HFFc6 (cell line): ENCODE results near the gene CENATAC. TPM values are rescaled to one million over a fixed set of nuclear protein-coding genes. Genes with fewer than 3 reads are reported as not detected.
"Not testable (repeated sequence)": the region's sequence is repeated elsewhere in the genome, so short reads cannot be mapped to it uniquely, and the experiment has no call there.

Experiments
- DNase-seq: peaks from one replicate; pipeline ENCODE4 v3.0.0-alpha.2; 2018
- H3K27ac Mint-ChIP-seq: 2 replicates; pipeline ENCODE4 v1.8.0; 2020; ENCODE audit warnings: mild to moderate bottlenecking, mixed read lengths
- H3K27me3 Mint-ChIP-seq: 2 replicates; pipeline ENCODE4 v1.8.0; 2021; ENCODE audit warnings: mild to moderate bottlenecking, moderate library complexity, mixed read lengths; ENCODE audit not compliant: insufficient read depth
- H3K36me3 Mint-ChIP-seq: 2 replicates; pipeline ENCODE4 v1.8.0; 2021; ENCODE audit warnings: low read depth, mixed read lengths
- H3K4me1 Mint-ChIP-seq: 2 replicates; pipeline ENCODE4 v1.8.0; 2020; ENCODE audit warnings: low read depth, mixed read lengths
- H3K4me3 Mint-ChIP-seq: 2 replicates; pipeline ENCODE4 v1.8.0; 2020; ENCODE audit warnings: mild to moderate bottlenecking, moderate library complexity, mixed read lengths
- H3K9me3 Mint-ChIP-seq: 2 replicates; pipeline ENCODE4 v1.8.0; 2020; ENCODE audit warnings: mild to moderate bottlenecking, mixed read lengths
- total RNA-seq, 6 experiments: library from RNA; stranded (reverse); fragmentation: NEBNext Ultra II Directional; extraction: Animal tissue kit (Norgen Biotek cat#: 25700); gene quantifications; 2 replicates in 1 of 6; 3 replicates in 5 of 6; pipeline ENCODE4 v1.2.3, GENCODE V29; 2021
- TF ChIP-seq, protein P1 (sequence below): fragments of 200-600 bp; sonication (generic); IDR thresholded peaks from 2 replicates; pipeline ENCODE4 v1.5.0; 2021; ENCODE audit warnings: antibody characterized with exemption, mild to moderate bottlenecking

Gene CENATAC
- total RNA-seq, 6 experiments from 2014 or later: 15.5 to 19.1 (median 17.0) TPM

DNA sequence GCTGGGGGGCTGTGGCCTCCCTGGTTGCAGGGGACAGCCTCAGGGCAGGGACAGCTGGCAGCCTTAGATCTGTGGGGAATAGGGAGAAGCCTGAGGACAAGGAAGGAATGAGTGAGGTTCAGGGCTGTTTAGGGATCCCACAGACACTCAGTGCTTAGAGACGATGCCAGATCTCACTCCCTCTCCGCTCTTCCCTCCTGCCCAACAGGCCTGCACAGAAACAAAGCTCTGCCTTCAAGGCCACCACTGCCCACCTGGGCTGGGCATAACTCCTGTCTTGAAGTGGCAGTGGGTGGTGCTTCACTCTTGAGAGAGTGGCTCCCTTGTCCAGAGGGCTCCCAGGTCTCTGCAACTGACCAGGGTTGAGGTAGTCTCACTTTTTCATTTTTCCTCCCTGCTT, 13.1 kb upstream of the CENATAC start:
- no peak overlapping the region for H3K27ac Mint-ChIP-seq
- no peaks in the 10 kb centered on the region for H3K36me3 Mint-ChIP-seq
- peaks cover 17% of the 10 kb centered on the region for H3K27me3 Mint-ChIP-seq
- TF ChIP-seq, protein P1, sequence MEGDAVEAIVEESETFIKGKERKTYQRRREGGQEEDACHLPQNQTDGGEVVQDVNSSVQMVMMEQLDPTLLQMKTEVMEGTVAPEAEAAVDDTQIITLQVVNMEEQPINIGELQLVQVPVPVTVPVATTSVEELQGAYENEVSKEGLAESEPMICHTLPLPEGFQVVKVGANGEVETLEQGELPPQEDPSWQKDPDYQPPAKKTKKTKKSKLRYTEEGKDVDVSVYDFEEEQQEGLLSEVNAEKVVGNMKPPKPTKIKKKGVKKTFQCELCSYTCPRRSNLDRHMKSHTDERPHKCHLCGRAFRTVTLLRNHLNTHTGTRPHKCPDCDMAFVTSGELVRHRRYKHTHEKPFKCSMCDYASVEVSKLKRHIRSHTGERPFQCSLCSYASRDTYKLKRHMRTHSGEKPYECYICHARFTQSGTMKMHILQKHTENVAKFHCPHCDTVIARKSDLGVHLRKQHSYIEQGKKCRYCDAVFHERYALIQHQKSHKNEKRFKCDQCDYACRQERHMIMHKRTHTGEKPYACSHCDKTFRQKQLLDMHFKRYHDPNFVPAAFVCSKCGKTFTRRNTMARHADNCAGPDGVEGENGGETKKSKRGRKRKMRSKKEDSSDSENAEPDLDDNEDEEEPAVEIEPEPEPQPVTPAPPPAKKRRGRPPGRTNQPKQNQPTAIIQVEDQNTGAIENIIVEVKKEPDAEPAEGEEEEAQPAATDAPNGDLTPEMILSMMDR: no peak
- no peak for DNase-seq
- no peaks in the 10 kb centered on the region for H3K4me1 Mint-ChIP-seq
- no peaks in the 10 kb centered on the region for H3K9me3 Mint-ChIP-seq
- H3K4me3 Mint-ChIP-seq: no peak overlapping the region

DNA sequence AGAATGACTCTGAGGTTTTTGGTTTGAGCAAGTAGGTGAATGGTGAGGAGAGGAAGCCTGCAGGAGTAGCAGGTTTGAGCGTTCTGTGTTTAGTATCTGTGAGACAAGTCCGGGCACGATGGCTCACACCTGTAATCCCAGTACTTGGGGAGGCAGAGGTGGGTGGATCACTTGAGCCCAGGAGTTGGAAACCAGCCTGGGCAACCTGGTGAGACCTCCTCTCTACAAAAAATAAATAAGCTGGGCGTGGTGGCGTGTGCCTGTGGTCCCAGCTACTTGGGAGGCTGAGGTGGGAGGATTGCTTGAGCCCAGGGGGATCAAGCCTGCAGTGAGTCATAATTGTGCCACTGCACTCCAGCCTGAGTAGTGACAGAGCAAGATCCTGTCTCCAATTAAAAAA, 9.7 kb upstream of the CENATAC start:
- no peaks in the 10 kb centered on the region for H3K36me3 Mint-ChIP-seq
- no peaks in the 10 kb centered on the region for H3K4me1 Mint-ChIP-seq
- peaks cover 5% of the 10 kb centered on the region; the same call in 1 of the 2 replicates for H3K27me3 Mint-ChIP-seq
- H3K27ac Mint-ChIP-seq: no peak overlapping the region
- H3K4me3 Mint-ChIP-seq: no peak overlapping the region
- TF ChIP-seq, protein P1: no peak
- no peaks in the 10 kb centered on the region for H3K9me3 Mint-ChIP-seq
- DNase-seq: no peak

DNA sequence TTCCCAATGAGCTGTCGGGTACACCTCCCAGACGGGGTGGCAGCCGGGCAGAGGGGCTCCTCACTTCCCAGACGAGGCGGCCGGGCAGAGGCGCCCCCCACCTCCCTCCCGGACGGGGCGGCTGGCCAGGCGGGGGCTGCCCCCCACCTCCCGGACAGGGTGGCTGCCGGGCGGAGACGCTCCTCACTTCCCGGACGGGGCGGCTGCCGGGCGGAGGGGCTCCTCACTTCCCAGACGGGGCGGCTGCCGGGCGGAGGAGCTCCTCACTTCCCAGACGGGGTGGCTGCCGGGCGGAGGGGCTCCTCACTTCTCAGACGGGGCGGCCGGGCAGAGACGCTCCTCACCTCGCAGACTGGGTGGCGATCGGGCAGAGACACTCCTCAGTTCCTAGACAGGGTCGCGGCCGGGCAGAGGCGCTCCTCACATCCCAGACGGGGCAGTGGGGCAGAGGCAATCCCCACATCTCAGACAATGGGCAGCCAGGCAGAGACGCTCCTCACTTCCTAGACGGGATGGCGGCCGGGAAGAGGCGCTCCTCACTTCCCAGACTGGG, 6.4 kb upstream of the CENATAC start:
- H3K27ac Mint-ChIP-seq, H3K4me1 Mint-ChIP-seq, H3K4me3 Mint-ChIP-seq, DNase-seq, H3K9me3 Mint-ChIP-seq, H3K36me3 Mint-ChIP-seq, H3K27me3 Mint-ChIP-seq: not testable (repeated sequence)

DNA sequence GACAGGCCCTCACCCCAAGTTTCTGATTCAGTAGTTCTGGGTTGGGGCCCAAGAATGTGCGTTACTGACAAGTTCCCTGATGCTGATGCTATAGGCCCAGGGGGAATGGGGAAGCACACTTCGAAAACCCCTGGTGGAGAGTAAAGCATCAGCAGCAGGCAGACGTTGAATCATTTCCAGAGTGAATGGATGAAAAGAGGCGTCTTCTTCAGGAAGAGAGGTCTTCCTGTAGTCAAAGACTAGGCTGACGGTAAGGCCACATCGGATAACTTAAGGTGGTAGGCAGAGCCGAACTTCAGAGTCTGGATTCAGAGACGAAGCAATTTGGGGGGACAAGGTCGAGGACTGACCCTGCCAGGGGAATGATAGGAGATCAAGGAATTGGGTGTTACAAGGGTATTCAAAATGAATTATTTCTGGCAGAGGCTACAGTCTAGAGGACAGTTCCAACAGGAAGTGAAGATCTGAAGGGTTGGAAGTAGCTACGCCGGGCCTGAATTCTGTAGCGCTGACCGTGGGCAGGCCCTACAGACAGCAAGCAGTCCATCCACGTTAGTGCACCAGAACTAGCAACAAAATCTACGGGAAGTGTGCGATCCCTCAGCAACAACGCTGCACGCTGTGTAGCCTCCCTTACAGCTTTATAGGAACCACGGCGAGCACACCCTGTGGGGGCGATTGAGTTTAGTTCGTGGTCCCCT, 862 bp upstream of the CENATAC start:
- Mint-ChIP-seq H3K4me1 (peaks cover 43% of the 10 kb centered on the region), H3K27me3 (no peaks in the 10 kb centered on the region; the same call in 1 of the 2 replicates), H3K36me3 (peaks cover 23% of the 10 kb centered on the region), H3K9me3 (no peaks in the 10 kb centered on the region), H3K27ac (peak overlapping the region; percentile 88), H3K4me3 (peak overlapping the region; percentile 90)
- DNase-seq: no peak
- TF ChIP-seq, protein P1: peak; percentile 57

DNA sequence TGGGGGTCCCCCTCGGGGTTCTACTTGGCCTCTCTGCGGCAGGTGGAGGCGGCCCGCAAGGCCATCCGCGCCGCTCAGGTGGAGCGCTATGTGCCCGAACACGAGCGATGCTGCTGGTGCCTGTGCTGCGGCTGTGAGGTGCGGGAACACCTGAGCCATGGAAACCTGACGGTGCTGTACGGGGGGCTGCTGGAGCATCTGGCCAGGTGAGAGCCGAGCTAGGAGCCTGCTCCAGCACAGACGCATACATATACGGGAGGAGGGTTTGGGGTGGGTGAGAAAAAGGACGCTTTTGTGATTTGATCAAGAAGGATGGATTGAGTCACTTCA, 415 bp downstream of the CENATAC start:
- TF ChIP-seq, protein P1: no peak
- DNase-seq: no peak
- Mint-ChIP-seq H3K36me3 (peaks cover 29% of the 10 kb centered on the region), H3K27me3 (no peaks in the 10 kb centered on the region; the same call in 1 of the 2 replicates), H3K4me3 (peak overlapping the region; percentile 90), H3K9me3 (no peaks in the 10 kb centered on the region), H3K27ac (peak overlapping the region; percentile 88), H3K4me1 (peaks cover 43% of the 10 kb centered on the region)

DNA sequence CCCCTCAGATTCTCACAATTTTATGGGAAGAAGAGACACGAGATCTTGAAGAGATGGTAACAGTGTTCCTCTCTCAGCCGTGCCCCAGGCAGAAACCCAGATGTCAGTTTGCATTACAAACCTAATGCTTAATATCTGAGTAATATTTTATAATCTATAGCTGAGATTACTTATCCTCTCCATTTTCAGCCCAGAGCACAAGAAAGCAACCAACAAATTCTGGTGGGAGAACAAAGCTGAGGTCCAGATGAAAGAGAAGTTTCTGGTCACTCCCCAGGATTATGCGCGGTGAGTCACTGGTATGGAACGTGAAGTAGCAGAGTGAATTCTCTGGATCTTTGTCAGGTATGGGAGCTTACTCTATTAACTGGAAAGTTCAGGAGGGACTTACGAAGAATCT, 884 bp downstream of the CENATAC start:
- Mint-ChIP-seq H3K27ac (peak overlapping the region; percentile 88), H3K4me1 (peaks cover 43% of the 10 kb centered on the region), H3K36me3 (peaks cover 31% of the 10 kb centered on the region), H3K4me3 (peak overlapping the region; percentile 90), H3K9me3 (no peaks in the 10 kb centered on the region), H3K27me3 (no peaks in the 10 kb centered on the region; the same call in 1 of the 2 replicates)
- DNase-seq: peak; percentile 81
- TF ChIP-seq, protein P1: no peak
